Gastroesophageal sphincter (tissue), 3 donors: Measurements from ENCODE around the gene PXDC1.

Experiments used
- EP300 ChIP-seq: sonication (generic); formaldehyde crosslinking; IDR thresholded peaks from one replicate; pipeline ENCODE4 v1.6.1; 2017; ENCODE audit warnings: antibody characterized with exemption, mild to moderate bottlenecking
- POLR2A ChIP-seq, 2 donors: fragments of 450-650 bp; IDR thresholded peaks; one replicate each; pipeline ENCODE4 v1.6.1; 2017; ENCODE audit warnings: antibody characterized with exemption in 2 of 2, mild to moderate bottlenecking in 2 of 2, moderate library complexity in 1 of 2
- POLR2AphosphoS5 ChIP-seq: sonication (generic); formaldehyde crosslinking; IDR thresholded peaks from one replicate; pipeline ENCODE4 v1.6.1; 2017; ENCODE audit warnings: antibody characterized with exemption
- TF ChIP-seq, protein P1 (sequence below), 4 experiments: fragments of 200-600 bp in 2 of 4; fragments of 450-650 bp in 2 of 4; sonication (generic) in 1 of 4; IDR thresholded peaks; one replicate each; pipeline ENCODE4 v1.5.1; 2017 to 2019; ENCODE audit warnings: antibody characterized with exemption in 4 of 4, mild to moderate bottlenecking in 2 of 4, moderate library complexity in 2 of 4

DNA sequence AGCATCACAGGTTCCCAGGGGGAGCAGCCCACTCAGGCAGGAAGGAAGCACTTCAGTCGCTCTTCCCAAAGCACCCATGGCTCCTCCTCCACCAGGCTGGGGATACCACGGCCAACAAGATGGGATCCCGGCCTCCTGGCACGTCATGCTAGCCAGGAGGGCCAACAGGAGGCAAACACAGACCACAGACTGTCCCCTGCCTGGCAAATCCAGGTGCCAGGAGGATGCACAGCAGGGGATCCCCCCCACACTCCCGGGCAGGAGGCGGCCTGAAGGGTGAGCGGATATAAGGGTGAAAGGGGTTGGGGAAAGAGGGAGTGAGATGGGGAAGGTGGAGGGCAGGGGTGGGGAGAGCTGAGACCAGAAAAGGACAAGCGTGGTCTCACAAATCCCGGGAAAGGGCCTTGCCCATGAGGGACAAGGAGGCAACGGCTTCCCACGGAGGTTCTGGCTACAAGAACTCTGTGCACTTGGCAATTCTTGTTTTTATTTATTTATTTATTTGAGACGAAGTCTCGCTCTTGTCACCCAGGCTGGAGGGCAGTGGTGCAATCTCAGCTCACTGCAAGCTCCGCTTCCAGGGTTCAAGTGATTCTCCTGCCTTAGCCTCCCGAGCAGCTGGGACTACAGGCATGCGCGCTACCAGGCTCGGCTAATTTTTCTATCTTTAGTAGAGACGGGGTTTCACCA is 7.2 kb downstream of the PXDC1 start:
- TF ChIP-seq, protein P1, sequence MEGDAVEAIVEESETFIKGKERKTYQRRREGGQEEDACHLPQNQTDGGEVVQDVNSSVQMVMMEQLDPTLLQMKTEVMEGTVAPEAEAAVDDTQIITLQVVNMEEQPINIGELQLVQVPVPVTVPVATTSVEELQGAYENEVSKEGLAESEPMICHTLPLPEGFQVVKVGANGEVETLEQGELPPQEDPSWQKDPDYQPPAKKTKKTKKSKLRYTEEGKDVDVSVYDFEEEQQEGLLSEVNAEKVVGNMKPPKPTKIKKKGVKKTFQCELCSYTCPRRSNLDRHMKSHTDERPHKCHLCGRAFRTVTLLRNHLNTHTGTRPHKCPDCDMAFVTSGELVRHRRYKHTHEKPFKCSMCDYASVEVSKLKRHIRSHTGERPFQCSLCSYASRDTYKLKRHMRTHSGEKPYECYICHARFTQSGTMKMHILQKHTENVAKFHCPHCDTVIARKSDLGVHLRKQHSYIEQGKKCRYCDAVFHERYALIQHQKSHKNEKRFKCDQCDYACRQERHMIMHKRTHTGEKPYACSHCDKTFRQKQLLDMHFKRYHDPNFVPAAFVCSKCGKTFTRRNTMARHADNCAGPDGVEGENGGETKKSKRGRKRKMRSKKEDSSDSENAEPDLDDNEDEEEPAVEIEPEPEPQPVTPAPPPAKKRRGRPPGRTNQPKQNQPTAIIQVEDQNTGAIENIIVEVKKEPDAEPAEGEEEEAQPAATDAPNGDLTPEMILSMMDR (IDR thresholded peaks at IDR 0.05), result no peak
- TF ChIP-seq POLR2A (IDR thresholded peaks at IDR 0.05) (no peak), EP300 (no peak), POLR2AphosphoS5 (no peak)
